Activated naive CD8-positive, alpha-beta T cell treated with anti-CD3 and anti-CD28 coated beads, Interleukin-2, amount 10 ng/mL, durations not matched to agents 7 days and 5 days (primary cell): ENCODE data around the gene LCT. TPM values are rescaled to one million over a fixed set of nuclear protein-coding genes. Genes with fewer than 3 reads are reported as not detected.

Source experiments
- ATAC-seq: fragments of 150-1000 bp; cut with Tn5 transposase; one replicate; pipeline ENCODE4 v1.10.0; 2021; ENCODE audit warnings: low read depth, moderate library complexity
- POLR2A ChIA-PET: fragments of 350-600 bp; sonication (Branson Sonifier 250); formaldehyde crosslinking; loops from one replicate; lab custom pipeline; 2021; ENCODE audit warnings: antibody characterized with exemption; lab: Charles Lee
- DNase-seq: peaks from one replicate; pipeline ENCODE4 v3.0.0; 2021
- H3K27ac Mint-ChIP-seq: one replicate; pipeline ENCODE4 v1.8.0; 2022; ENCODE audit warnings: mild to moderate bottlenecking, mixed read lengths
- H3K27me3 Mint-ChIP-seq: one replicate; pipeline ENCODE4 v1.8.0; 2022; ENCODE audit warnings: mild to moderate bottlenecking, moderate library complexity, mixed read lengths
- H3K36me3 Mint-ChIP-seq: one replicate; pipeline ENCODE4 v1.8.0; 2021; ENCODE audit warnings: mild to moderate bottlenecking, mixed read lengths
- H3K4me1 Mint-ChIP-seq: one replicate; pipeline ENCODE4 v1.8.0; 2021; ENCODE audit warnings: mixed read lengths
- H3K4me3 Mint-ChIP-seq: one replicate; pipeline ENCODE4 v1.8.0; 2022; ENCODE audit warnings: mild to moderate bottlenecking, moderate library complexity, mixed read lengths
- H3K9me3 Mint-ChIP-seq: one replicate; pipeline ENCODE4 v1.8.0; 2021; ENCODE audit warnings: mixed read lengths
- total RNA-seq, 2 experiments: library from RNA; stranded (reverse); gene quantifications; one replicate each; pipeline ENCODE4 v1.2.3, GENCODE V29; 2021

LCT gene
- total RNA-seq, 2 experiments from 2014 or later, result 0.14 to 0.39 TPM

DNA sequence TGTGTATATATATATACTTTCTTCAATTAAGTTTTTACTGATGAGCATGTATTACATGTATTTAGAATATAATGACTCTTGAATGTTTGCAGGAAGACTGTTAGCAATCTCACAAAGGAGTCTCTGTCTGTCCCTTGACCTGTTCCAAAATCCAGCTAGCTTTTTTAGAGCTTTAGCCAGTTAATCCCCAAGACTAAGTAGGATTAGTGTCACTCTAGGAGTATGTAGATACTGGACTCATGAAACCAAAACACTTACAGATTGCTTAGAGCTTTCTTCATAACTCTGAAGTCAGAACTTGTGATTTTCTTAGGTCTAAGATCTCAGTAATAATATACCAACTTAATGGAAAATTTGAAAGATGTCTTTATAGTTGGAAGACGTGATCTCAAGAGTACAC, 93.1 kb downstream of the LCT start:
- peak overlapping the region; percentile 62 for H3K27ac Mint-ChIP-seq
- DNase-seq (no peak), ATAC-seq (no peak)
- POLR2A ChIA-PET, result interaction anchor here (0.7 to 1.7 kb wide), 3 partner anchors 131 to 138 kb away, joined by 3 to 6 read pairs (median 3); partner anchors contain the start of gene MCM6
- peaks cover 1% of the 10 kb centered on the region for H3K9me3 Mint-ChIP-seq
- peaks cover 30% of the 10 kb centered on the region for H3K4me1 Mint-ChIP-seq
- H3K36me3 Mint-ChIP-seq, result peaks cover 25% of the 10 kb centered on the region
- peak overlapping the region; percentile 63 for H3K4me3 Mint-ChIP-seq
- no peaks in the 10 kb centered on the region for H3K27me3 Mint-ChIP-seq

DNA sequence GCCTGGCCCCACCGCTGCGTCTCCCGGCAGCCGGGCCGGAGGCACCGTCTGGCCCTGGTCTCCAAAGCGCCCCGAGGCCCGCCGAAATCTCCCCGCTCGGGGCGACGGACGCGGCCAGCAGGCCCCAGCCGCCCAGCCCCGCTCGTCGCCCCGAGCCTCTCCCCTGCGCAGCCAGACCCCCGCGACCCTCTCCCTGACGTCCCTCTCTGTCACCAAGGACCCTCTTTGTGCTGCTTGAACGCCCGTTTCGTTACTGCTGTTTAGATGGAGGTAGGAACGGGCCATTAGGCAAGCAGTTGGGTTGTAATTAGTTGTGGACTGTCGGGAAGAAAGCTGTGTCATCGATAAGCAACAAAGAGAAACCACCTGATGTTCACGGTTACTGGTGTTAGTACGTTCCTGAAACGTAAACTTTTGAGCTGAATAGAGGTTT, 94.6 kb downstream of the LCT start:
- ATAC-seq, result peak; percentile 21
- peaks cover 30% of the 10 kb centered on the region for H3K4me1 Mint-ChIP-seq
- DNase-seq, result no peak
- H3K36me3 Mint-ChIP-seq, result peaks cover 23% of the 10 kb centered on the region
- H3K4me3 Mint-ChIP-seq, result peak overlapping the region; percentile 98
- peak overlapping the region; percentile 100 for H3K27ac Mint-ChIP-seq
- POLR2A ChIA-PET, result interaction anchor here (0.6 to 1.2 kb wide), 3 partner anchors 9 to 211 kb away, joined by 3 to 8 read pairs (median 3); partner anchors contain the start of genes R3HDM1 and ZRANB3
- H3K9me3 Mint-ChIP-seq, result peaks cover 1% of the 10 kb centered on the region
- no peaks in the 10 kb centered on the region for H3K27me3 Mint-ChIP-seq

GRCh38 chr2:135741395-135742324, 95.3 kb downstream of the LCT start, which contains the start of gene UBXN4:
TSS of gene UBXN4 (plus strand) at chr2:135741855. CDS start at chr2:135741930, 75 bp downstream.
- Mint-ChIP-seq H3K27me3 (no peaks in the 10 kb centered on the region), H3K4me3 (peak within 1 kb of the TSS; percentile 98), H3K36me3 (peaks cover 19% of the 10 kb centered on the region), H3K4me1 (peaks cover 27% of the 10 kb centered on the region), H3K27ac (peak within 1 kb of the TSS; percentile 100), H3K9me3 (peaks cover 1% of the 10 kb centered on the region)
- ATAC-seq, result peak; percentile 97
- POLR2A ChIA-PET, result interaction anchor here (0.5 to 1.2 kb wide), 12 partner anchors 9 to 824 kb away, joined by 3 to 8 read pairs (median 3); partner anchors contain the start of genes CCNT2, MCM6, R3HDM1 and ZRANB3
- DNase-seq, result peak; percentile 85

DNA sequence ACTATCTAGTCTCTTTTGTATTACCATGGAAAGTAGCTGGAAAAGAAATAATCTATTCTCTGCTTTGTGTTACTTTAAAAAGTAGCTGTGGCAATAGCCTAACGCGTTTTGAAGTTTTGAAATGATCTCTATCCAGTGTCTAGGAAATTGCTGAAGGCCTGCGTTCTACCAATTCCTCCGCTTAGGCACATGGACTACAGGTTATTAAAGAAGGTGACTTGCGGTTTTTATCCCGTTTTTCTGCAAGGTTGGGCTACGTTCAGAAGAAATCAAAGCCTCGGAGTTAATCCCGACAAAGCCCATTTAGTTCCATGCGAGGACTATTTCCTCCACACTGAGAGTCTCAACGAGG, 96.0 kb downstream of the LCT start:
- no peak overlapping the region for H3K27ac Mint-ChIP-seq
- H3K4me1 Mint-ChIP-seq, result peaks cover 20% of the 10 kb centered on the region
- H3K4me3 Mint-ChIP-seq, result peak overlapping the region; percentile 98

GRCh38 chr2:135740206-135740605, 96.8 kb downstream of the LCT start:
- peaks cover 1% of the 10 kb centered on the region for H3K9me3 Mint-ChIP-seq
- ATAC-seq, result no peak
- no peaks in the 10 kb centered on the region for H3K27me3 Mint-ChIP-seq
- no peak overlapping the region for H3K4me3 Mint-ChIP-seq
- peaks cover 10% of the 10 kb centered on the region for H3K36me3 Mint-ChIP-seq
- no peak overlapping the region for H3K27ac Mint-ChIP-seq
- no peak for DNase-seq
- peaks cover 20% of the 10 kb centered on the region for H3K4me1 Mint-ChIP-seq
- POLR2A ChIA-PET, result interaction anchor here (0.9 kb wide), 1 partner anchor 59 kb away, joined by 3 read pairs; no protein-coding TSS in a partner anchor

More for the DNA sequence above, 96.0 kb downstream of the LCT start:
- DNase-seq, result no peak
- Mint-ChIP-seq H3K36me3 (peaks cover 12% of the 10 kb centered on the region), H3K9me3 (peaks cover 1% of the 10 kb centered on the region), H3K27me3 (no peaks in the 10 kb centered on the region)
- ATAC-seq, result no peak
- POLR2A ChIA-PET, result interaction anchor here (0.5 to 1.0 kb wide), 11 partner anchors 9 to 823 kb away, joined by 3 to 6 read pairs (median 3); partner anchors contain the start of genes CCNT2, MCM6, R3HDM1 and ZRANB3

Other genes with a start within 250 kb of the LCT start
- 100 to 1,000 TPM; 103 to 117 TPM for gene UBXN4, start 95.3 kb downstream of the LCT start, total RNA-seq
- 100 to 1,000 TPM; 107 to 109 TPM for gene MCM6, start 39.3 kb upstream of the LCT start, total RNA-seq
- gene DARS1, start 148.4 kb upstream of the LCT start, total RNA-seq, result 100 to 1,000 TPM; 117 to 118 TPM